Measurements from ENCODE around the gene MME.

Gene MME

GRCh38 chr3:155197786-155198185 is 117.7 kb downstream of the MME start:
- Histone ChIP-seq H3K4me2 (ENCODE audit: low read depth, low read length, poor library complexity, severe bottlenecking) (no peak overlapping the region), H3K79me2 (ENCODE audit: insufficient read depth, low read length) (no peaks in the 10 kb centered on the region), H3K4me3 (ENCODE audit: low read length, poor library complexity, severe bottlenecking) (no peak overlapping the region), H2AFZ (ENCODE audit: low read length) (no peak overlapping the region), H4K20me1 (ENCODE audit: insufficient read depth, low read length, poor library complexity, severe bottlenecking) (no peaks in the 10 kb centered on the region), H3K9me3 (ENCODE audit: insufficient read depth, low read depth, low read length) (no peaks in the 10 kb centered on the region), H3K9me2 (replicated peaks; ENCODE audit: low read depth, low read length) (no peaks in the 10 kb centered on the region), H3K27me3 (ENCODE audit: insufficient read depth, low read length, poor library complexity, severe bottlenecking) (no peaks in the 10 kb centered on the region), H3K36me3 (ENCODE audit: insufficient read depth, low read length) (no peaks in the 10 kb centered on the region), H3K9ac (ENCODE audit: low read depth, low read length, poor library complexity, severe bottlenecking) (no peak overlapping the region), H3F3A (ENCODE audit: low read depth) (no peaks in the 10 kb centered on the region), H3K4me1 (ENCODE audit: insufficient read depth, low read length, poor library complexity, severe bottlenecking) (no peaks in the 10 kb centered on the region)
- TF ChIP-seq EZH2phosphoT487 (IDR thresholded peaks at IDR 0.05; ENCODE audit: borderline replicate concordance), result no peak
- TF ChIP-seq, protein P1, sequence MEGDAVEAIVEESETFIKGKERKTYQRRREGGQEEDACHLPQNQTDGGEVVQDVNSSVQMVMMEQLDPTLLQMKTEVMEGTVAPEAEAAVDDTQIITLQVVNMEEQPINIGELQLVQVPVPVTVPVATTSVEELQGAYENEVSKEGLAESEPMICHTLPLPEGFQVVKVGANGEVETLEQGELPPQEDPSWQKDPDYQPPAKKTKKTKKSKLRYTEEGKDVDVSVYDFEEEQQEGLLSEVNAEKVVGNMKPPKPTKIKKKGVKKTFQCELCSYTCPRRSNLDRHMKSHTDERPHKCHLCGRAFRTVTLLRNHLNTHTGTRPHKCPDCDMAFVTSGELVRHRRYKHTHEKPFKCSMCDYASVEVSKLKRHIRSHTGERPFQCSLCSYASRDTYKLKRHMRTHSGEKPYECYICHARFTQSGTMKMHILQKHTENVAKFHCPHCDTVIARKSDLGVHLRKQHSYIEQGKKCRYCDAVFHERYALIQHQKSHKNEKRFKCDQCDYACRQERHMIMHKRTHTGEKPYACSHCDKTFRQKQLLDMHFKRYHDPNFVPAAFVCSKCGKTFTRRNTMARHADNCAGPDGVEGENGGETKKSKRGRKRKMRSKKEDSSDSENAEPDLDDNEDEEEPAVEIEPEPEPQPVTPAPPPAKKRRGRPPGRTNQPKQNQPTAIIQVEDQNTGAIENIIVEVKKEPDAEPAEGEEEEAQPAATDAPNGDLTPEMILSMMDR (conservative IDR thresholded peaks at IDR 0.05; ENCODE audit: low read length), result no peak

GRCh38 chr3:155202626-155203025 is 122.5 kb downstream of the MME start:
- Histone ChIP-seq H3K4me2 (ENCODE audit: low read depth, low read length, poor library complexity, severe bottlenecking) (no peak overlapping the region), H4K20me1 (ENCODE audit: insufficient read depth, low read length, poor library complexity, severe bottlenecking) (no peaks in the 10 kb centered on the region), H3K79me2 (ENCODE audit: insufficient read depth, low read length) (no peaks in the 10 kb centered on the region), H3K9me3 (ENCODE audit: insufficient read depth, low read depth, low read length) (no peaks in the 10 kb centered on the region), H3K9me2 (replicated peaks; ENCODE audit: low read depth, low read length) (no peaks in the 10 kb centered on the region), H3K27me3 (ENCODE audit: insufficient read depth, low read length, poor library complexity, severe bottlenecking) (no peaks in the 10 kb centered on the region), H3K36me3 (ENCODE audit: insufficient read depth, low read length) (no peaks in the 10 kb centered on the region), H3K9ac (ENCODE audit: low read depth, low read length, poor library complexity, severe bottlenecking) (no peak overlapping the region), H2AFZ (ENCODE audit: low read length) (no peak overlapping the region), H3K4me1 (ENCODE audit: insufficient read depth, low read length, poor library complexity, severe bottlenecking) (no peaks in the 10 kb centered on the region), H3K4me3 (ENCODE audit: low read length, poor library complexity, severe bottlenecking) (no peak overlapping the region), H3F3A (ENCODE audit: low read depth) (no peaks in the 10 kb centered on the region)
- TF ChIP-seq, protein P1 (conservative IDR thresholded peaks at IDR 0.05; ENCODE audit: low read length), result no peak
- no peak for TF ChIP-seq EZH2phosphoT487 (IDR thresholded peaks at IDR 0.05; ENCODE audit: borderline replicate concordance)

GRCh38 chr3:155204851-155205250 is 124.7 kb downstream of the MME start:
- Histone ChIP-seq H4K20me1 (ENCODE audit: insufficient read depth, low read length, poor library complexity, severe bottlenecking) (no peaks in the 10 kb centered on the region), H3F3A (ENCODE audit: low read depth) (no peaks in the 10 kb centered on the region), H3K9me2 (replicated peaks; ENCODE audit: low read depth, low read length) (no peaks in the 10 kb centered on the region), H3K9me3 (ENCODE audit: insufficient read depth, low read depth, low read length) (no peaks in the 10 kb centered on the region), H3K79me2 (ENCODE audit: insufficient read depth, low read length) (no peaks in the 10 kb centered on the region), H3K9ac (ENCODE audit: low read depth, low read length, poor library complexity, severe bottlenecking) (no peak overlapping the region), H3K4me3 (ENCODE audit: low read length, poor library complexity, severe bottlenecking) (no peak overlapping the region), H2AFZ (ENCODE audit: low read length) (no peak overlapping the region), H3K27me3 (ENCODE audit: insufficient read depth, low read length, poor library complexity, severe bottlenecking) (no peaks in the 10 kb centered on the region), H3K36me3 (ENCODE audit: insufficient read depth, low read length) (no peaks in the 10 kb centered on the region), H3K4me2 (ENCODE audit: low read depth, low read length, poor library complexity, severe bottlenecking) (no peak overlapping the region), H3K4me1 (ENCODE audit: insufficient read depth, low read length, poor library complexity, severe bottlenecking) (peaks cover 9% of the 10 kb centered on the region)
- TF ChIP-seq EZH2phosphoT487 (IDR thresholded peaks at IDR 0.05; ENCODE audit: borderline replicate concordance), result no peak
- TF ChIP-seq, protein P1 (conservative IDR thresholded peaks at IDR 0.05; ENCODE audit: low read length), result no peak
